GM10266 (cell line): ENCODE data around the gene LCE7A.

Source experiments
- DNase-seq: peaks from one replicate; pipeline ENCODE4 v3.0.0; 2012; ENCODE audit errors: extremely low spot score
- TF ChIP-seq, protein P1 (sequence below): IDR thresholded peaks from 2 replicates; pipeline ENCODE4 v1.5.1; 2012; ENCODE audit warnings: mild to moderate bottlenecking, low read depth; ENCODE audit not compliant: control insufficient read depth, insufficient read depth; ENCODE audit errors: missing control alignments

The LCE7A gene

DNA sequence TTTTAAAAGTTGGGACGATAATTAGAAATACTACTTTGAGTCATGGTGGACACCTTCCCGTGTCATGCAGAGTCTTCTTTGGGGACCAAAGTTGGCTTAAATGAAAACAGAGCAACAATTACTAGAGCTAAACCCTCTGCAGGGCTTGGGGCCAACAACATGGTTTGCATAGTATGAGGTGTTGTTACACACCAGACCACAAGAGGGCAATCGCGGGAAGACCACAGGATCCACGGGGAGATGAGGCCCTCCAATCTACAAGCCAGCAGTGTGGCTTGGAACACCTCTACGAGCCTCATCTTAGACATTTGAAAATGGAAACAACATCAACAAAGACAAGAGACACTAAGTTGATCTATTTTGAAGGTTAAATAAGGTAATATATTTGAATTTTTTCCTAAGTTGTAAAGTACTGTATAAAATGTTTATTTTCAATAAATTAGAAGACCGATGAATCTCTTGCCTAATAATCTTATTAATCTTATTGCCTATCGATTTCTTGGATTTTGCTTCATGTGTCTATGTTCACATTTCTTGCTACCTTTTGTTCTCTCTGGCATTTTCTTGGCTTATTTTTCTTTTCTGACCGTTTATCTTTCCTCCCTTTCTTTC is 10.1 kb downstream of the LCE7A start:
- TF ChIP-seq, protein P1, sequence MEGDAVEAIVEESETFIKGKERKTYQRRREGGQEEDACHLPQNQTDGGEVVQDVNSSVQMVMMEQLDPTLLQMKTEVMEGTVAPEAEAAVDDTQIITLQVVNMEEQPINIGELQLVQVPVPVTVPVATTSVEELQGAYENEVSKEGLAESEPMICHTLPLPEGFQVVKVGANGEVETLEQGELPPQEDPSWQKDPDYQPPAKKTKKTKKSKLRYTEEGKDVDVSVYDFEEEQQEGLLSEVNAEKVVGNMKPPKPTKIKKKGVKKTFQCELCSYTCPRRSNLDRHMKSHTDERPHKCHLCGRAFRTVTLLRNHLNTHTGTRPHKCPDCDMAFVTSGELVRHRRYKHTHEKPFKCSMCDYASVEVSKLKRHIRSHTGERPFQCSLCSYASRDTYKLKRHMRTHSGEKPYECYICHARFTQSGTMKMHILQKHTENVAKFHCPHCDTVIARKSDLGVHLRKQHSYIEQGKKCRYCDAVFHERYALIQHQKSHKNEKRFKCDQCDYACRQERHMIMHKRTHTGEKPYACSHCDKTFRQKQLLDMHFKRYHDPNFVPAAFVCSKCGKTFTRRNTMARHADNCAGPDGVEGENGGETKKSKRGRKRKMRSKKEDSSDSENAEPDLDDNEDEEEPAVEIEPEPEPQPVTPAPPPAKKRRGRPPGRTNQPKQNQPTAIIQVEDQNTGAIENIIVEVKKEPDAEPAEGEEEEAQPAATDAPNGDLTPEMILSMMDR = peak; percentile 92
- peak; percentile 74 for DNase-seq

DNA sequence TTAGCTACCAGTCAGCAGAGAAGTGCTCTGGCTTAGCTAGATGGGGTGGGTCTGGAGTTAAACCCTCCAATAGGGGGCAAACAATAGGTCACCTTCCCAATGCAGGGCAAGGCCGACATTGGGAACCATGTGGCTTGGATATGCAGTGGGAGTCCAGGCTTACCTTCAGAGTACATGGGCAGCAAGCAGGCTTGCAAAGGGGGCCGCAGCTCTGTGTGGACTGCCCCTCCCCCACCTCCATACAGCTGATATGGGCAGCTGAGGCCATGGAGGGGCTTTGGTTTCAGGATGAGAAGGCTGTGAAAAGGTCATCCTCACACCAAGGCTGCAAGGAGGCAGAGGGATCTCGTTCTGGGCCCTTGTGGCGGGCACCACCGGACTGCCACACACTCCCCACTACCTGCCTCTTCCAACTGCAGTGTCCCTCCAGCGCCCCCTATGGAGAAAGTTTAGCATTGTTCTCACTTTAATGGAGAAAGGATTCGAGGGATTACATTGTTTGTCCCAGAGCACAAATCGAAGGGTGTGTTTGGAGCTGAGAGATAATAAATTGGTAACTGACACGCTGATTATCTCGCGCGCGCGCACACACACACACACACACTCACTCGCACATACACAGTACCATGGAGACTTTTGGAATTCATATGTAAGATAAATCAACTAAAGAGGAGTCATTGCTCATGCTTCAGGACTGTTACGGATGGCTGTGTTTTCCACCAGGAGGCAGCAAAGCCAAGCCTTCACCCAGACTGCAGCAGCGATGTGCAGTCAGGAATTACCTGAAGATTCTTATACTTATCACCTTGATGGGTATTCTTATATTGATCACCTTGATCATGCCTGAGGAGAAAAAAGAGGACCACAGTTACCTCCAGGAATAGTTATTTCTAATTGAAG is 11.3 kb downstream of the LCE7A start:
- DNase-seq = no peak
- TF ChIP-seq, protein P1 = peak; percentile 41

DNA sequence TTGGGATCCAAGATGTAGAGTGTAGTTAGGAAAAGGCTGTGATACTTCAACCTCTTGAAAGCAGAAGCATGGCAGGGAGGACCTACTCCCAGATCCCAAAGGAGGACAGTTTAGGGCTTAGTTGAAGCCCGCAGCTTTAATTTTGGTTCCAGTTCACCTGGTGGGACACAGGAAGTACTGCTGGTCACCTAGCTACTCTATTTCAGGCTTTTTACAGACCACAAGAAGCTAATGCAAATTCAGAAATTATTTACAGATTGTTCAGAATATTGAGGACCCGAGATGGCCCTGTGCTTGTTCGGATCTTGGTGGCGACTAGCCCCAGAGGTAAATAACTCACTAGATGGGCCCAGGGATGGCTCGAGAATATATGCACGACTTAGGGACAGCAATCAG is 11.9 kb downstream of the LCE7A start:
- DNase-seq = no peak

DNA sequence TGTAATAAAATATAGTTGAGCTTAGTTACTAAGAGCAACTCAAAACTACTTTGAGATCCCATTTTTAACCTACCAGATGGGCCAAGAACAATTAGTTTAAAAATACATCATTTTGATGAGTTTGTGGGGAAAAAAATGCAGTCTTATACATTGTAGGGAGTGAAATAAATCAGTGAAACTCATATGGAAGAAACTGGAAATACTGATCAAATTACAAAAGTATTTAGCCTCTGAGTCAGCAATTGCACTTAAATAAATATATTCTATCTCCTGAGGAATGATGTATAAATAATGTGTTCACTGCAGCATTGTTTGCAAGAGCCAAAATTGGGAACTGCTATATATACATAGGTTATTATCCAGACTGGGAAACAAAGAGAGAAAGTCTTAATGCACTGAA is 13.7 kb downstream of the LCE7A start:
- TF ChIP-seq, protein P1 = no peak
- no peak for DNase-seq

More for the DNA sequence above, 11.9 kb downstream of the LCE7A start:
- TF ChIP-seq, protein P1 = no peak

DNA sequence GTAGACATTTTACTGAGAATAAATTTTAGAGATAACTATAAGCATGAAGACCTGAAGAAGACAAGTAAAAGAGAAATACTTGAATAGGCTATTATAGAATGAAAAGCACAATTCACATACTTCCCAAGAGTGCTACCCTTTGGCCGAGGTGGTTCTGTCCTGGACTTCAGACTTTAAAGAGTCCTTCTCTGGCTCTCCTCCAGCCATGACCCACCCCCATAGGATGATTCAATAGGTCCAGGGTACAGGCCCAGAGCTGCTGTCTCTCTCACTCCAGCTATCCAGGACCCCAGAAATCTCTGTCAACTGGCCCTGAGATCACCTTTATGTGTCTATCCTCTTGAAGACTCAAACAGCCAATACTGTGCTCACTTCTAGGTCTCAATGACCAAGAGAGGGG is 17.0 kb downstream of the LCE7A start:
- TF ChIP-seq, protein P1 = no peak
- no peak for DNase-seq

DNA sequence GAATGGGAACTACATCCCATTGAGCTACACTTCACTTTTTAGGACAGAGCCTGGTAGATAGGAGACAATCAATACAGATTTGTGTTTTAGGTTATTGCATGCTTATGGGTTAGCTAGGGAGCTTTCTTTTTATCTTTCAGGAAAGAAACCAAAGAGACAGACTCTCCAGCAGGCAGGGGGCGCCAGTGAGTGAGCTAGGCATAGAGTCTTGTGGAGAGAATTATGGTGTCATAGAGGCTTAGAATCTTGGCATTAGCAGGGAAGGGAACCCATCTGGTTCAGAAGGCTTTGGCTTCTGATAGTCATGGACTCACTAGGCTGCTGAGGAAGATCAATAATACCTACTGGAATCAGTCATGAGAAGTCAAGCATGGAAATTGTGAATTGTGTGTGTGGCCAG is 18.2 kb downstream of the LCE7A start, which contains the start of gene SMCP:
TSS of gene SMCP (plus strand) at position 281 of the 400 bp plus-strand sequence. CDS start 6,101 bp downstream, outside the sequence.
- DNase-seq = no peak
- TF ChIP-seq, protein P1 = peak; percentile 15
